ENCODE data around the gene DOCK4. TPM values are rescaled to one million over a fixed set of nuclear protein-coding genes. Genes with fewer than 3 reads are reported as not detected.

DOCK4 gene
- polyA plus RNA-seq, 1 donor (not counting 4 experiments of a cell fraction or from before 2014, with no cell fraction given): 13.9 TPM

DNA sequence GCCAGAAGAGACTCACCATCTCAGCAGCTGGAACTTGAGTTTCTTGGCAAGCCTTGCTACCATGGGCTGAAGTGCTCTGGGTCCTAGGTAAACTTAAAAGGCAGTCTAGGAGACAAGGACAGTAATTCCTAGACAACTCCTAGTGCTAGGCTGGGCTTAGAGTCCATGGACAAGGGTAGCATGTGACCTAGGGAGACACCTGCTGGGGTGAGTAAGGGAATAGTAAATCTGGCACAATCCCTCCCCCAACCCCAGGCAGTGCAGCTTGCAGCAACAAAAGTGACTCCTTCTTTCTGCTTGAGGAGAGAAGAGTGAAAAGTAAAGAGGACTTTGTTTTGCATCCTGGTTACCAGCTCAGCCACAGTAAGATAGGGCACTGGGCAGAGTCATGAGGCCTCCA lies 327.4 kb downstream of the DOCK4 start:
- dilution Hi-C loops (cut with MboI; ENCODE audit: extremely low pct_ligation_motif_present, low sequenced_read_pairs): no loop called here
- Histone ChIP-seq H3K27me3 (ENCODE audit: control insufficient read depth, extremely low read depth, insufficient read depth, low read length) (no peaks in the 10 kb centered on the region), H3K27ac (ENCODE audit: control insufficient read depth, insufficient read depth, low read length) (no peak overlapping the region), H3K4me3 (ENCODE audit: control insufficient read depth in 2 of 3, extremely low read depth in 1 of 3, insufficient read depth in 2 of 3, low read depth in 1 of 3, low read length in 3 of 3) (no peak overlapping the region), H3K79me2 (ENCODE audit: control insufficient read depth, insufficient read depth, low read length) (no peaks in the 10 kb centered on the region), H3K4me1 (ENCODE audit: control insufficient read depth, extremely low read depth, insufficient read depth, low read length) (no peaks in the 10 kb centered on the region), H2AFZ (ENCODE audit: control insufficient read depth, low read length) (no peak overlapping the region), H3K36me3 (ENCODE audit: control insufficient read depth in 2 of 2, extremely low read depth in 1 of 2, insufficient read depth in 2 of 2, low read length in 2 of 2) (peaks cover 0 to 4% of the 10 kb centered on the region in 2 experiments), H3K9me3 (ENCODE audit: control insufficient read depth, low read depth, low read length) (no peaks in the 10 kb centered on the region), H3K9ac (ENCODE audit: control insufficient read depth, extremely low read depth, insufficient read depth, low read length) (no peak overlapping the region), H3K4me2 (ENCODE audit: control insufficient read depth, extremely low read depth, insufficient read depth, low read depth, low read length) (no peak overlapping the region), H4K20me1 (ENCODE audit: control insufficient read depth, extremely low read depth, insufficient read depth, low read length) (no peaks in the 10 kb centered on the region), H3K9me1 (ENCODE audit: control insufficient read depth, extremely low read depth, insufficient read depth, low read length) (no peaks in the 10 kb centered on the region)
- FAIRE-seq: no peak
- TF ChIP-seq, protein P1, sequence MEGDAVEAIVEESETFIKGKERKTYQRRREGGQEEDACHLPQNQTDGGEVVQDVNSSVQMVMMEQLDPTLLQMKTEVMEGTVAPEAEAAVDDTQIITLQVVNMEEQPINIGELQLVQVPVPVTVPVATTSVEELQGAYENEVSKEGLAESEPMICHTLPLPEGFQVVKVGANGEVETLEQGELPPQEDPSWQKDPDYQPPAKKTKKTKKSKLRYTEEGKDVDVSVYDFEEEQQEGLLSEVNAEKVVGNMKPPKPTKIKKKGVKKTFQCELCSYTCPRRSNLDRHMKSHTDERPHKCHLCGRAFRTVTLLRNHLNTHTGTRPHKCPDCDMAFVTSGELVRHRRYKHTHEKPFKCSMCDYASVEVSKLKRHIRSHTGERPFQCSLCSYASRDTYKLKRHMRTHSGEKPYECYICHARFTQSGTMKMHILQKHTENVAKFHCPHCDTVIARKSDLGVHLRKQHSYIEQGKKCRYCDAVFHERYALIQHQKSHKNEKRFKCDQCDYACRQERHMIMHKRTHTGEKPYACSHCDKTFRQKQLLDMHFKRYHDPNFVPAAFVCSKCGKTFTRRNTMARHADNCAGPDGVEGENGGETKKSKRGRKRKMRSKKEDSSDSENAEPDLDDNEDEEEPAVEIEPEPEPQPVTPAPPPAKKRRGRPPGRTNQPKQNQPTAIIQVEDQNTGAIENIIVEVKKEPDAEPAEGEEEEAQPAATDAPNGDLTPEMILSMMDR (optimal IDR thresholded peaks at IDR 0.05 in 1 of 3, IDR thresholded peaks at IDR 0.05 in 1 of 3, conservative IDR thresholded peaks at IDR 0.05 in 1 of 3; ENCODE audit: extremely low read depth in 1 of 3, insufficient read depth in 2 of 3, low read length in 3 of 3): no peak
- no peak for TF ChIP-seq EZH2 (IDR thresholded peaks at IDR 0.05; ENCODE audit: low read length)
- DNase-seq (ENCODE audit: low read depth, low spot score): no peak

DNA sequence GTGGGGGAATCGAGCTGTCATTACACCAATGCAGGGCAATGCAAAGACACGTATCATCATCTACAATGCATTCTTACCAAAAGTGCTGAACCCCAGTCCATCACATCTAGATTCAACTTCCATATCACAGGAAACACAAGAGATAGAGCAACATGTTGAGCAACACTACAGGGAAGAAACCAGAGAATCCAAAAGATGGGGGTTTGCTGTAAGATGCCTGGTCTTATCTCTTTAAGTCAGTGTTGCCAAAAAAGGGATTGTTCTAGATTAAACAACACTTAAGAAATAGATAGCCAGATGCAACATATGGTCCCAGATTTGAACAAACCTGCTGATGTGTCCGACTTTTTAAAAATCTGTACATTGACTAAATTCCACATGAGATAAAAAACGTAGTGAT lies 328.3 kb downstream of the DOCK4 start:
- H4K20me1 ChIP-seq (ENCODE audit: control insufficient read depth, extremely low read depth, insufficient read depth, low read length): no peaks in the 10 kb centered on the region
- no peaks in the 10 kb centered on the region for H3K9me3 ChIP-seq (ENCODE audit: control insufficient read depth, low read depth, low read length)
- no peaks in the 10 kb centered on the region for H3K4me1 ChIP-seq (ENCODE audit: control insufficient read depth, extremely low read depth, insufficient read depth, low read length)
- H3K9ac ChIP-seq (ENCODE audit: control insufficient read depth, extremely low read depth, insufficient read depth, low read length): no peak overlapping the region
- no peaks in the 10 kb centered on the region for H3K27me3 ChIP-seq (ENCODE audit: control insufficient read depth, extremely low read depth, insufficient read depth, low read length)
- H3K36me3 ChIP-seq (ENCODE audit: control insufficient read depth in 2 of 2, extremely low read depth in 1 of 2, insufficient read depth in 2 of 2, low read length in 2 of 2): peaks cover 0 to 4% of the 10 kb centered on the region in 2 experiments
- no peak overlapping the region for H3K4me2 ChIP-seq (ENCODE audit: control insufficient read depth, extremely low read depth, insufficient read depth, low read depth, low read length)
- dilution Hi-C loops (cut with MboI; ENCODE audit: extremely low pct_ligation_motif_present, low sequenced_read_pairs): no loop called here
- H3K9me1 ChIP-seq (ENCODE audit: control insufficient read depth, extremely low read depth, insufficient read depth, low read length): no peaks in the 10 kb centered on the region
- FAIRE-seq: no peak
- no peak overlapping the region for H2AFZ ChIP-seq (ENCODE audit: control insufficient read depth, low read length)
- no peak overlapping the region for H3K4me3 ChIP-seq (ENCODE audit: control insufficient read depth in 2 of 3, extremely low read depth in 1 of 3, insufficient read depth in 2 of 3, low read depth in 1 of 3, low read length in 3 of 3)
- no peak for DNase-seq (ENCODE audit: low read depth, low spot score)
- no peaks in the 10 kb centered on the region for H3K79me2 ChIP-seq (ENCODE audit: control insufficient read depth, insufficient read depth, low read length)
- H3K27ac ChIP-seq (ENCODE audit: control insufficient read depth, insufficient read depth, low read length): no peak overlapping the region
- no peak for TF ChIP-seq EZH2 (IDR thresholded peaks at IDR 0.05; ENCODE audit: low read length)
- TF ChIP-seq, protein P1 (optimal IDR thresholded peaks at IDR 0.05 in 1 of 3, IDR thresholded peaks at IDR 0.05 in 1 of 3, conservative IDR thresholded peaks at IDR 0.05 in 1 of 3; ENCODE audit: extremely low read depth in 1 of 3, insufficient read depth in 2 of 3, low read length in 3 of 3): no peak
